WI38 (cell line): ENCODE results near the gene MAPKAP1.
A peak's percentile ranks its signal among the peaks of the same experiment; 100 is the strongest.

Experiments used
- H3K4me3 ChIP-seq: 2 replicates; pipeline ENCODE4 v1.5.1; 2011; ENCODE audit warnings: low read depth, mild to moderate bottlenecking, control low read depth, low read length
- TF ChIP-seq, protein P1 (sequence below): IDR thresholded peaks from 2 replicates; pipeline ENCODE4 v1.5.1; 2012; ENCODE audit warnings: low read depth, mild to moderate bottlenecking, control low read depth, low read length

MAPKAP1 gene

DNA sequence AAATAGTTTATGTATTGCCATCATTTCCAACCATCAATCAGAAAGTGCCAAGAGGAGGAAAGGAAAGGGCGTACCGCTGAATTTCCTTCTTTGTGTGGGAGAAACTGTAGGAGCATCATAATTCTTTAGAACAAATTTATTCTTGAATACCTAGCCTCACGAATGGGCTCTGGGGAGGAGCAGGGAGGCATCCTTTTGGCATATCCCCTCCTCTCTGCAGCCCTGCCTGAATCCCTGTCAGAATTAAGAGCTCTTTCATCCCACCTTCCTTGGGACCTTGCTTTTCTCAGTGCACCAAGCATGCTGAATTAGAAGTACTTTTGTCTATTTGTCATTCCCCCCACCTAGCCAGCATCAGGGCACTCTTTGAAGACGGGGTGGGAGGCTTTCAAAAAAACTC is 189.4 kb downstream of the MAPKAP1 start:
- no peak overlapping the region for H3K4me3 ChIP-seq
- TF ChIP-seq, protein P1, sequence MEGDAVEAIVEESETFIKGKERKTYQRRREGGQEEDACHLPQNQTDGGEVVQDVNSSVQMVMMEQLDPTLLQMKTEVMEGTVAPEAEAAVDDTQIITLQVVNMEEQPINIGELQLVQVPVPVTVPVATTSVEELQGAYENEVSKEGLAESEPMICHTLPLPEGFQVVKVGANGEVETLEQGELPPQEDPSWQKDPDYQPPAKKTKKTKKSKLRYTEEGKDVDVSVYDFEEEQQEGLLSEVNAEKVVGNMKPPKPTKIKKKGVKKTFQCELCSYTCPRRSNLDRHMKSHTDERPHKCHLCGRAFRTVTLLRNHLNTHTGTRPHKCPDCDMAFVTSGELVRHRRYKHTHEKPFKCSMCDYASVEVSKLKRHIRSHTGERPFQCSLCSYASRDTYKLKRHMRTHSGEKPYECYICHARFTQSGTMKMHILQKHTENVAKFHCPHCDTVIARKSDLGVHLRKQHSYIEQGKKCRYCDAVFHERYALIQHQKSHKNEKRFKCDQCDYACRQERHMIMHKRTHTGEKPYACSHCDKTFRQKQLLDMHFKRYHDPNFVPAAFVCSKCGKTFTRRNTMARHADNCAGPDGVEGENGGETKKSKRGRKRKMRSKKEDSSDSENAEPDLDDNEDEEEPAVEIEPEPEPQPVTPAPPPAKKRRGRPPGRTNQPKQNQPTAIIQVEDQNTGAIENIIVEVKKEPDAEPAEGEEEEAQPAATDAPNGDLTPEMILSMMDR = no peak

DNA sequence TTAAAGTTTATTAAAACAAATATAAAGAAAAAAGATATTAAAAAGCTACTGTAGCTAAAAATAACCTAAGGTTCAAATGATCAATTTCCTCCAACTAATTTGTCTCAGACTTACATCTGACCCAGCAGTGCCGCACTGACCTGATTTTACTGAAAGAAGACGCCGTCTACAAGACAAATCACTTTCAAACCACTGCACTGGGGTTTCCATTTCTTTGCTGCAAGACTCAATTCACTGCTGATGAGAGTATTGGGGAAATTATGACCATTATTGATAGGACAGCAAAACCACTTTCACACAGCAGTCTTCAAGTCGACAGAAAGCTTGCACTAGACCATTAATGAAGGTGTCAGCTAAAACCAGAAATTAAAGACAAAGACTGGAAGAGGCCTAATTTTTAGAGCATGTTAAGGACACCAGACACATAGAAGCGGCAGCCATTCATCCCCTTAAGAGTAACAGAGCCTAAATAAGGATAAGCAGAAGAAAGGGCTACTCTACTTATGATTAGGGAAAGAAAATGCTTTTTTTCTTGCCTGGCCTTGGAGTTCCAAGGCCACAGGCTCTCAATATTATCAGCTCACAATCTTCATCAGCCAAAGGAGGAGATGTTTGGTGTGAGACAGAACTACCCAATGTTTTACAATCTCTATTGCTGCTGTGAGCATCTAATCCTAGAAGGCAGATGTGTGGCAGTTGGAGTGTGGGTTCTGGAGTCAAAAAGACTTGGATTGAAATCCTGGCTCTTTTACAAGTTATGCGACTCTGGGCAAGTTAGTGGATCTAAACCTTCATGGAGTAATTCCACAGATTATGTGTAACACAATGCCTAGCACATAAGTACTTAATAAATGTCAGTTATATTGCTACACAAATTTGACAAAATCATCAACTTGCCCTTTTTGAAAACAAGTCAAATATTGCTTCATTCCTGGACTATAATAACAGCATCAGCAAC is 190.7 kb downstream of the MAPKAP1 start:
- no peak overlapping the region for H3K4me3 ChIP-seq
- TF ChIP-seq, protein P1 = no peak

DNA sequence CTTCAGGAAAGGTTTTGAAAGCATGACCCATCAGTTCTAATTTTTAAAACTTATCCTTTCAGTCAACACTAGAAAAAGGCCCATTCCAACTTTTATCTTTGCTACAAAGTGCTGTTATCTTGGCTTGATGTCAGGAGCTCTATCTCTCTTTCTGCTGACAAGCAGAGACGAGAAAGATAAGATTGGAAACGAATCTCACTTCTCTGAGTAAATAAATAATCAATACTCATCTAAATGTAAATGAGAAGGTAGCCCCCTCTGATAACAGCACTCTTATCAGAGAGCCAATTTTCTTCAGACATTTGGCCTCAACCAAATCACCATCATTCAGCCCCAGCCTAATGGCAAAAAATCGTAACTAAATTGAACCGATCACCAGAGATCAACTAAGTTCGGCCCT is 191.7 kb downstream of the MAPKAP1 start:
- no peak overlapping the region for H3K4me3 ChIP-seq
- TF ChIP-seq, protein P1 = no peak

DNA sequence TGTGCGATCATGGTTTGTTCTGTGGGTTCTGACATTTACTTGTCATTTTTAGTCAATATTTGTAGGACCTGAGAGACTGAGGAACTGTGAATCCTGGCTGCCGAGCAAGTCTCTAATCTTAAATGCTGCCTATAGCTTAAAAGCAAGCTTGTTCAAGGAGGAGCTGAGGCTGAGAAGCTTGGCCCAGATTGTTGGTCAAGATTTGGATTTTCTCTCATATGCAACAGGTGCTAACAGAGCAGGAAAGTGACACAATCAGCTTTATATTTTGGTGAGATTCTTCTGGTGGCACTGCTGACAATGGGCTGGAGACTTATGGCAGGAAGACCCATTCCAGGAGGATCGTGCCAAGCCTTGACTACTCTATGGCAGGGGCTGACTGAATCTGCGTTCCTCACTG is 192.5 kb downstream of the MAPKAP1 start:
- TF ChIP-seq, protein P1 = no peak
- H3K4me3 ChIP-seq = no peak overlapping the region

DNA sequence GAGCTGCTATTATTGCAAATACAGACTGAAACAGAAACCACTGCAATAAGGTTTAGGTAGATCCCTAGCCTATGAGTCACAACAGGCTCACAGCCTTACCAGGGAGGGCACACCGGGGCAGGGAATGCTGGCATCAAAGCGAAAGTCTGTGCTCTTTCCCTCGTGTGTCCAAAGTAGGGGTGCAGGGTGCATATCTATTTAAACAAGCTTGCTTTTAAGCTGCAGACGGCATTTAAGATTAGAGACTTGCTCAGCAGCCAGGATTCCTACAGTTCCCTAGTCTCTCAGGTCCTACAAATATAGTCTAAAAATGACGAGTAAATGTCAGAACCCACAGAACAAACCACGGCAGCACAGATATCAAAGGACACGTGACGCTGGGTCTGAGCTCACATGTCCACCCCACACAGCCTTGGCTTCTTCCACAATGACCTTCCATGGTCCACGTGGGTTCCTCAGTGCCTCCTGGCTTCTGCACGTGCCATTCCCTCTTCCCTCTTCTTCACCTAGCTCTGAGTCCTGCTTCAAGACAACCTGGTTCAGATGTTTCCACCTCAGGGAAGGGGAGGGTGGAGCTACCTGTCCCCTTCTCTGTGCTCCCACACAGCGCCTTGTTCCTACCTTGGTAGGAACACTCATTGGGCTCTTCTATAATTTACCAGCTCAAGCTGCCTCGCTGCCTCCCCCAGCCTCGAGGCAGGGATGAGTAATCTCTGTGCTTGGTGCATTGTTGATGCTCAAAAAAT is 193.2 kb downstream of the MAPKAP1 start:
- TF ChIP-seq, protein P1 = no peak
- H3K4me3 ChIP-seq = peak overlapping the region; percentile 47

DNA sequence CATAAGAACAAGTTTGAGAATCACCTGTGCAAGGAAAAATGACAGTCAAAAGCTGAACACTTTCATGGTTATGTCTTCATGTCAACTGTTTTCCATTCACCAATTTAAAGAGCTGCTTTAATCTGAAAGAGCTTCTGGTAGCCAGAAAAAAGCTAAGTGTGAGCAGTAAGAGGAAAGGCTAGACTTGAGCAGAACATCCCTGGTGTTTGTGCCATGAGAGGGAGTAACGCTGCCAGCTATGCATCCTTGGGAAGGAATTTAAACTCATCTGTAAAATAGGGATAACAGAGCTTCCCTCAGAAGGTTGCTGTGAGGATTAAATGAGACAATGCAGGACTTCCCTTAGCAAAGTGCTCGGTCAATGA is 193.7 kb downstream of the MAPKAP1 start:
- peak overlapping the region; percentile 47 for H3K4me3 ChIP-seq
- TF ChIP-seq, protein P1 = no peak
